ENCODE results near the gene SPATA12. TPM values are rescaled to one million over a fixed set of nuclear protein-coding genes. Genes with fewer than 3 reads are reported as not detected.

The SPATA12 gene
- total RNA-seq, 1 donor from 2014 or later, result 0.14 TPM

GRCh38 chr3:57029383-57029782, 31.1 kb upstream of the SPATA12 start:
- no peak overlapping the region for H3K4me3 Mint-ChIP-seq (ENCODE audit: low read depth)
- H3K27me3 Mint-ChIP-seq, result no peaks in the 10 kb centered on the region
- H3K9me3 Mint-ChIP-seq (ENCODE audit: low read depth), result no peaks in the 10 kb centered on the region
- H3K4me1 Mint-ChIP-seq (ENCODE audit: low read depth), result peaks cover 6% of the 10 kb centered on the region
- H3K27ac Mint-ChIP-seq, result no peak overlapping the region
- TF ChIP-seq CTCF (IDR thresholded peaks at IDR 0.05; ENCODE audit: unreplicated experiment), result no peak
- DNase-seq (ENCODE audit: low spot score, unreplicated experiment), result no peak
- H3K36me3 Mint-ChIP-seq (ENCODE audit: insufficient read depth), result peaks cover 3% of the 10 kb centered on the region

- Mint-ChIP-seq H3K4me3 (ENCODE audit: low read depth) (no peak overlapping the region), H3K27me3 (no peaks in the 10 kb centered on the region)
- TF ChIP-seq CTCF (IDR thresholded peaks at IDR 0.05; ENCODE audit: unreplicated experiment), result no peak
Measured at GRCh38 chr3:57029924-57030323, 30.5 kb upstream of the SPATA12 start.

GRCh38 chr3:57030721-57031120, 29.7 kb upstream of the SPATA12 start:
- DNase-seq (ENCODE audit: low spot score, unreplicated experiment), result no peak
- Mint-ChIP-seq H3K4me3 (ENCODE audit: low read depth) (no peak overlapping the region), H3K27me3 (no peaks in the 10 kb centered on the region), H3K27ac (no peak overlapping the region), H3K4me1 (ENCODE audit: low read depth) (peaks cover 6% of the 10 kb centered on the region), H3K36me3 (ENCODE audit: insufficient read depth) (peaks cover 3% of the 10 kb centered on the region), H3K9me3 (ENCODE audit: low read depth) (no peaks in the 10 kb centered on the region)
- TF ChIP-seq CTCF (IDR thresholded peaks at IDR 0.05; ENCODE audit: unreplicated experiment), result no peak

More at GRCh38 chr3:57029924-57030323, 30.5 kb upstream of the SPATA12 start:
- Mint-ChIP-seq H3K4me1 (ENCODE audit: low read depth) (peaks cover 6% of the 10 kb centered on the region), H3K36me3 (ENCODE audit: insufficient read depth) (peaks cover 3% of the 10 kb centered on the region), H3K9me3 (ENCODE audit: low read depth) (no peaks in the 10 kb centered on the region), H3K27ac (no peak overlapping the region)
- no peak for DNase-seq (ENCODE audit: low spot score, unreplicated experiment)

- no peak for DNase-seq (ENCODE audit: low spot score, unreplicated experiment)
- H3K27me3 Mint-ChIP-seq, result no peaks in the 10 kb centered on the region
- no peaks in the 10 kb centered on the region for H3K9me3 Mint-ChIP-seq (ENCODE audit: low read depth)
- no peak for TF ChIP-seq CTCF (IDR thresholded peaks at IDR 0.05; ENCODE audit: unreplicated experiment)
- no peak overlapping the region for H3K4me3 Mint-ChIP-seq (ENCODE audit: low read depth)
- H3K4me1 Mint-ChIP-seq (ENCODE audit: low read depth), result peaks cover 6% of the 10 kb centered on the region
- H3K36me3 Mint-ChIP-seq (ENCODE audit: insufficient read depth), result peaks cover 3% of the 10 kb centered on the region
- H3K27ac Mint-ChIP-seq, result no peak overlapping the region
Measured at GRCh38 chr3:57031631-57032541, 28.6 kb upstream of the SPATA12 start.

GRCh38 chr3:57036952-57037351, 23.5 kb upstream of the SPATA12 start:
- no peak overlapping the region for H3K4me3 Mint-ChIP-seq (ENCODE audit: low read depth)
- H3K27me3 Mint-ChIP-seq, result no peaks in the 10 kb centered on the region
- DNase-seq (ENCODE audit: low spot score, unreplicated experiment), result no peak
- peaks cover 3% of the 10 kb centered on the region for H3K36me3 Mint-ChIP-seq (ENCODE audit: insufficient read depth)
- no peak for TF ChIP-seq CTCF (IDR thresholded peaks at IDR 0.05; ENCODE audit: unreplicated experiment)
- H3K27ac Mint-ChIP-seq, result no peak overlapping the region
- no peaks in the 10 kb centered on the region for H3K9me3 Mint-ChIP-seq (ENCODE audit: low read depth)
- no peaks in the 10 kb centered on the region for H3K4me1 Mint-ChIP-seq (ENCODE audit: low read depth)

Data from progenitor cell of endocrine pancreas (in vitro differentiated cells).